HG03025 (cell line): Measurements from ENCODE around the gene NAXE.

Experiments used
- ATAC-seq: cut with Tn5 transposase; IDR thresholded peaks from one replicate; pipeline ENCODE4 v1.9.1; 2021; ENCODE audit warnings: mild to moderate bottlenecking, moderate library complexity; ENCODE audit not compliant: unreplicated experiment, low FRiP score

The NAXE gene

DNA sequence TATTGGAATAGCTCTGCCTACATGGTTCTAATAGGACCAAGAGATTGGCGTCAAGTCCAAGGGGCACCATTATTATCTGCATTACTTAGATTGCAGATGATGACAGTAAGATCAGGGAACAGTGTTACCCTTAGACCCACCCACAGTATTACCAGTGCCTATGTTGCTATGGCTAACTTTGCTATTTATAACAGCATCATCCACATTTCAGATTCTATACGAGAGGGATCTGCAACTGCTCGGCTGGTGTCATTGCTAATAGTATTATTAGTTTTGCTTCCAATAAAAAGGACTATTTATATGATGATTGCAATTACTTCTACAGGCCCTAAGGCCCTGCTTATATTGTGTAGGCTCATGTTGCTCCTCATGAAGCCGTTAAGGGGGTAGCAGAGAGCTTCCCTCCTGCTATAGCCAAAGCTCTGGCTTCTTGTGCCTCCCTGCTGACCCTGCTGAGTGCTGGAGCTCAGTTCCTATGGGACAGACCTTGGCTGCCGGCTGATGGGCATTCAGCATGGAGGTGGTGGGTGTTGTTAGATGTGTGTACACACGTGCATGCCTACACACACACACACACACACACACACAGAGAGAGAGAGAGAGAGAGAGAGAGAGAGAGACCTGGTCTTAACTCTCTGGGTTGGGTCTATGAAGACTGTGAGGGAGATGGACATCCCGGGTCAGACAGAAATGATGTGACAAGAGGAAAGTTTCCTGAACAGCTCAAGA lies 51.6 kb downstream of the NAXE start:
- ATAC-seq, result no peak

DNA sequence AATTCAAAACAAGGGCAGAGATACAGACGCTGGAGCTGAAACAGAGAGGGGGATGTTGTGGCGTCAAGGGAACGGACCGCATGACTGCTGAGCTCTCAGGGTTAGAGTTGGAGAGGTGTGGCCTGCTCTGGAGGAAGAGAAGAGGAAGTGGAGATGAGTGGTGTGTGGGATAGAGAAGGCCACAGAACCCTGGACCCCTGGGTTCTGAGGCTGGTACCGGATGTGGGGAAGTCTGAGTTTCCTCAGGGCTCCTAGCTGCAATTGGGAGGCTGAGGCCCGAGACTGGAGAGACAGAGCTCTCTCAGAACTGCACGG lies 52.2 kb downstream of the NAXE start:
- no peak for ATAC-seq
